GM21529 (cell line): ENCODE results near the gene BICD2.
A peak's percentile ranks its signal among the peaks of the same experiment; 100 is the strongest.

Experiments
- ATAC-seq: cut with Tn5 transposase; IDR thresholded peaks from one replicate; pipeline ENCODE4 v1.9.1; 2021; ENCODE audit not compliant: unreplicated experiment

Gene BICD2

GRCh38 chr9:92716557-92716956 lies 48.1 kb downstream of the BICD2 start:
- no peak for ATAC-seq

- ATAC-seq = no peak
Observed at GRCh38 chr9:92715488-92716231, 49.0 kb downstream of the BICD2 start.

GRCh38 chr9:92714787-92715487 lies 49.7 kb downstream of the BICD2 start:
- no peak for ATAC-seq

- ATAC-seq = no peak
Observed at GRCh38 chr9:92714016-92714415, 50.6 kb downstream of the BICD2 start.

GRCh38 chr9:92713528-92713927 lies 51.1 kb downstream of the BICD2 start:
- no peak for ATAC-seq

GRCh38 chr9:92712767-92713166 lies 51.9 kb downstream of the BICD2 start:
- ATAC-seq = no peak

GRCh38 chr9:92711844-92712243 lies 52.8 kb downstream of the BICD2 start:
- ATAC-seq = no peak

GRCh38 chr9:92711146-92711545 lies 53.5 kb downstream of the BICD2 start:
- ATAC-seq = no peak

- no peak for ATAC-seq
Observed at GRCh38 chr9:92710368-92710767, 54.3 kb downstream of the BICD2 start.

GRCh38 chr9:92709954-92710353 lies 54.7 kb downstream of the BICD2 start:
- no peak for ATAC-seq

GRCh38 chr9:92709240-92709639 lies 55.4 kb downstream of the BICD2 start:
- ATAC-seq = no peak

- no peak for ATAC-seq
Observed at GRCh38 chr9:92707530-92707929, 57.1 kb downstream of the BICD2 start.

GRCh38 chr9:92706218-92706940 lies 58.3 kb downstream of the BICD2 start:
- peak; percentile 57 for ATAC-seq

- no peak for ATAC-seq
Observed at GRCh38 chr9:92704528-92704927, 60.1 kb downstream of the BICD2 start.

GRCh38 chr9:92696619-92697018 lies 68.0 kb downstream of the BICD2 start:
- no peak for ATAC-seq

GRCh38 chr9:92686954-92687353 lies 77.7 kb downstream of the BICD2 start:
- ATAC-seq = no peak

GRCh38 chr9:92685022-92685421 lies 79.6 kb downstream of the BICD2 start:
- no peak for ATAC-seq

- ATAC-seq = no peak
Observed at GRCh38 chr9:92682269-92682668, 82.4 kb downstream of the BICD2 start.

GRCh38 chr9:92680166-92681119 lies 84.2 kb downstream of the BICD2 start:
- ATAC-seq = no peak

GRCh38 chr9:92679413-92680165 lies 85.0 kb downstream of the BICD2 start:
- ATAC-seq = no peak
